IMR-90 (cell line): ENCODE measurements around the gene ARPC1A. TPM values are rescaled to one million over a fixed set of nuclear protein-coding genes. Genes with fewer than 3 reads are reported as not detected.

ENCODE experiments used
- ATAC-seq: fragments of 200-7000 bp; cut with Tn5 transposase; 2 replicates; pipeline ENCODE4 v1.9.1; 2020; ENCODE audit warnings: low read depth, mild to moderate bottlenecking, moderate library complexity
- BruUV-seq: library from RNA; stranded (reverse); fragments of 400-500 nt; replicated peaks from 2 replicates; lab custom pipeline; 2021; lab: Mats Ljungman, UMichigan
- CTCF ChIA-PET: fragments of 300-600 bp; formaldehyde crosslinking; extraction: SDS; loops from one replicate; lab custom pipeline; 2021; ENCODE audit warnings: antibody characterized with exemption; lab: Yijun Ruan, JAX
- POLR2A ChIA-PET: fragments of 300-600 bp; sonication (Branson Sonifier 250); formaldehyde crosslinking; loops from one replicate; lab custom pipeline; 2022; ENCODE audit warnings: antibody characterized with exemption; ENCODE audit not compliant: unreplicated experiment; lab: Charles Lee
- DNase-seq: peaks from one replicate; pipeline ENCODE4 v3.0.0; 2013
- H2AFZ ChIP-seq: replicated peaks from 2 replicates; pipeline ENCODE3; 2013; ENCODE audit warnings: low read length, mild to moderate bottlenecking; ENCODE audit not compliant: poor library complexity
- H2AK5ac ChIP-seq: 2 replicates; pipeline ENCODE4 v1.6.1; 2013; ENCODE audit warnings: low read depth, low read length, inconsistent platforms
- H2AK9ac ChIP-seq: replicated peaks from 2 replicates; pipeline ENCODE3; 2013; ENCODE audit warnings: mild to moderate bottlenecking, low read depth, low read length, moderate library complexity; ENCODE audit not compliant: poor library complexity
- H2BK120ac ChIP-seq: 2 replicates; pipeline ENCODE4 v1.6.1; 2013; ENCODE audit warnings: low read depth, low read length, inconsistent platforms
- H2BK15ac ChIP-seq: 3 replicates; pipeline ENCODE4 v1.6.1; 2013; ENCODE audit warnings: low read depth, low read length, inconsistent platforms
- H2BK20ac ChIP-seq: 2 replicates; pipeline ENCODE4 v1.6.1; 2013; ENCODE audit warnings: low read depth, mild to moderate bottlenecking, inconsistent platforms, low read length, moderate library complexity
- H2BK5ac ChIP-seq: 2 replicates; pipeline ENCODE4 v1.6.1; 2013; ENCODE audit warnings: mild to moderate bottlenecking, low read depth, low read length, inconsistent platforms; ENCODE audit not compliant: poor library complexity, severe bottlenecking
- H3K14ac ChIP-seq: replicated peaks from 2 replicates; pipeline ENCODE4 v1.6.1; 2013; ENCODE audit warnings: low read depth, low read length, inconsistent platforms
- H3K18ac ChIP-seq: 2 replicates; pipeline ENCODE4 v1.6.1; 2013; ENCODE audit warnings: low read depth, low read length, control low read depth
- H3K23ac ChIP-seq: 2 replicates; pipeline ENCODE4 v1.6.1; 2013; ENCODE audit warnings: low read depth, low read length, inconsistent platforms
- H3K27ac ChIP-seq: 2 replicates; pipeline ENCODE4 v1.5.1; 2013; ENCODE audit warnings: mild to moderate bottlenecking, control low read depth, low read length; ENCODE audit not compliant: insufficient read depth
- H3K27me3 ChIP-seq: 2 replicates; pipeline ENCODE4 v1.6.1; 2013; ENCODE audit warnings: low read length; ENCODE audit not compliant: control insufficient read depth, insufficient read depth
- H3K36me3 ChIP-seq: 2 replicates; pipeline ENCODE4 v1.6.1; 2013; ENCODE audit warnings: low read length, mixed read lengths; ENCODE audit not compliant: control insufficient read depth, insufficient read depth
- H3K4ac ChIP-seq: 2 replicates; pipeline ENCODE4 v1.6.1; 2013; ENCODE audit warnings: low read depth, low read length, inconsistent platforms
- H3K4me1 ChIP-seq: 2 replicates; pipeline ENCODE4 v1.6.1; 2013; ENCODE audit warnings: low read length, mixed read lengths; ENCODE audit not compliant: control insufficient read depth, insufficient read depth
- H3K4me2 ChIP-seq: 2 replicates; pipeline ENCODE4 v1.6.1; 2013; ENCODE audit warnings: low read depth, mild to moderate bottlenecking, control low read depth, low read length, moderate library complexity
- H3K4me3 ChIP-seq: 2 replicates; pipeline ENCODE4 v1.5.1; 2013; ENCODE audit warnings: low read depth, mild to moderate bottlenecking, control low read depth, low read length, moderate library complexity; ENCODE audit not compliant: insufficient read depth
- H3K56ac ChIP-seq: 2 replicates; pipeline ENCODE4 v1.6.1; 2013; ENCODE audit warnings: low read length, inconsistent platforms; ENCODE audit not compliant: insufficient read depth; ENCODE audit errors: extremely low read depth
- H3K79me1 ChIP-seq, 2 experiments: 2 replicates each; pipeline ENCODE4 v1.6.1; 2013; ENCODE audit warnings: low read length in 2 of 2, inconsistent platforms in 1 of 2, low read depth in 1 of 2
- H3K9ac ChIP-seq: 2 replicates; pipeline ENCODE4 v1.6.1; 2013; ENCODE audit warnings: low read depth, low read length, control low read depth
- H3K9me1 ChIP-seq: 2 replicates; pipeline ENCODE4 v1.6.1; 2013; ENCODE audit warnings: low read length, inconsistent platforms; ENCODE audit not compliant: insufficient read depth
- H3K9me3 ChIP-seq: 2 replicates; pipeline ENCODE4 v1.6.1; 2013; ENCODE audit warnings: low read length; ENCODE audit not compliant: control insufficient read depth, insufficient read depth
- H4K20me1 ChIP-seq: 2 replicates; pipeline ENCODE4 v1.6.1; 2013; ENCODE audit warnings: low read length, inconsistent platforms; ENCODE audit not compliant: insufficient read depth
- H4K5ac ChIP-seq: 2 replicates; pipeline ENCODE4 v1.6.1; 2013; ENCODE audit warnings: mild to moderate bottlenecking, low read depth, low read length, control low read depth
- H4K8ac ChIP-seq, 2 experiments: 2 replicates each; pipeline ENCODE4 v1.6.1; 2013; ENCODE audit warnings: low read depth in 2 of 2, low read length in 2 of 2, control low read depth in 1 of 2, inconsistent platforms in 1 of 2
- H4K91ac ChIP-seq: 2 replicates; pipeline ENCODE4 v1.6.1; 2013; ENCODE audit warnings: low read depth, low read length, inconsistent platforms; ENCODE audit not compliant: insufficient read depth
- BHLHE40 ChIP-seq: fragments of 150-350 bp; IDR thresholded peaks from 2 replicates; pipeline ENCODE4 v1.6.1; 2016; ENCODE audit warnings: mild to moderate bottlenecking, low read depth, low read length
- CEBPB ChIP-seq: IDR thresholded peaks from 2 replicates; pipeline ENCODE4 v1.6.1; 2012; ENCODE audit warnings: low read depth, low read length, improper control_type of control experiment
- FOS ChIP-seq: fragments of 150-350 bp; IDR thresholded peaks from 2 replicates; pipeline ENCODE4 v1.6.1; 2016; ENCODE audit warnings: low read depth, low read length
- MAFK ChIP-seq: IDR thresholded peaks from 2 replicates; pipeline ENCODE4 v1.6.1; 2012; ENCODE audit warnings: low read depth, low read length, improper control_type of control experiment
- MAZ ChIP-seq: IDR thresholded peaks from 2 replicates; pipeline ENCODE4 v1.6.1; 2012; ENCODE audit warnings: low read depth, mild to moderate bottlenecking, low read length, improper control_type of control experiment, moderate library complexity, borderline replicate concordance
- MXI1 ChIP-seq: IDR thresholded peaks from 2 replicates; pipeline ENCODE4 v1.6.1; 2012; ENCODE audit warnings: low read depth, mild to moderate bottlenecking, low read length, moderate library complexity, borderline replicate concordance
- NFE2L2 ChIP-seq: fragments of 150-350 bp; IDR thresholded peaks from 2 replicates; pipeline ENCODE4 v1.6.1; 2016; ENCODE audit warnings: low read depth, mild to moderate bottlenecking, low read length
- POLR2A ChIP-seq: IDR thresholded peaks from 2 replicates; pipeline ENCODE4 v1.6.1; 2012; ENCODE audit warnings: mild to moderate bottlenecking, low read depth, low read length
- RAD21 ChIP-seq: IDR thresholded peaks from 2 replicates; pipeline ENCODE4 v1.6.1; 2012; ENCODE audit warnings: low read length, improper control_type of control experiment
- RCOR1 ChIP-seq: IDR thresholded peaks from 2 replicates; pipeline ENCODE4 v1.6.1; 2012; ENCODE audit warnings: mild to moderate bottlenecking, low read length, improper control_type of control experiment; ENCODE audit not compliant: insufficient replicate concordance
- RFX5 ChIP-seq: IDR thresholded peaks from 2 replicates; pipeline ENCODE4 v1.8.0; 2012; ENCODE audit warnings: low read depth, mild to moderate bottlenecking, low read length, moderate library complexity
- SMC3 ChIP-seq: fragments of 150-350 bp; IDR thresholded peaks from 2 replicates; pipeline ENCODE4 v1.6.1; 2016; ENCODE audit warnings: low read depth, mild to moderate bottlenecking, antibody characterized with exemption, low read length, moderate library complexity
- WGBS, 2 experiments: methylation state at CpG; one replicate each; pipeline versions ENCODE4 v1.1.5 to v1.1.7; 2013; ENCODE audit warnings: missing lambda C conversion rate in 2 of 2; ENCODE audit not compliant: insufficient read length in 1 of 2; ENCODE audit errors: extremely low coverage in 2 of 2; 5-methylcytosine and 5-hydroxymethylcytosine counted together
- dilution Hi-C: fragments of 300-500 bp; cut with HindIII; formaldehyde crosslinking; loops from one replicate; pipeline ENCODE4 v1.14.3; 2018; ENCODE audit warnings: low sequenced_read_pairs; ENCODE audit not compliant: unreplicated experiment
- in situ Hi-C: fragments of 300-500 bp; cut with MboI; formaldehyde crosslinking; loops from 3 replicates; pipeline ENCODE4 v1.14.3; 2019; ENCODE audit warnings: low sequenced_read_pairs, inconsistent platforms, mixed read lengths
- intact Hi-C: fragments of 100-400 bp; cut with micrococcal nuclease; formaldehyde crosslinking; loops from 2 replicates; pipeline ENCODE4 v1.10.0; 2022
- polyA plus RNA-seq, 3 experiments: library from polyadenylated mRNA; depleted of rRNA; stranded (reverse); fragments of >200 nt; gene quantifications; 2 replicates each; pipeline ENCODE4 v1.2.3, GENCODE V29; 2012; ENCODE audit warnings: low replicate concordance in 1 of 3
- total RNA-seq: library from RNA; depleted of rRNA; stranded (reverse); fragments of >200 nt; gene quantifications from 2 replicates; pipeline ENCODE4 v1.2.3, GENCODE V29; 2012
- TF ChIP-seq, protein P1 (sequence below): conservative IDR thresholded peaks from 2 replicates; pipeline ENCODE4 v1.5.1; 2012; ENCODE audit warnings: mild to moderate bottlenecking, low read depth, low read length, improper control_type of control experiment
- TF ChIP-seq, protein P2 (sequence below): fragments of 150-350 bp; IDR thresholded peaks from 2 replicates; pipeline ENCODE4 v1.6.1; 2016; ENCODE audit warnings: low read depth, mild to moderate bottlenecking, low read length, moderate library complexity, borderline replicate concordance
- TF ChIP-seq, protein P3 (sequence below): fragments of 150-350 bp; IDR thresholded peaks from 2 replicates; pipeline ENCODE4 v1.6.1; 2017; ENCODE audit warnings: mild to moderate bottlenecking, antibody characterized with exemption, low read length, low read depth

The ARPC1A gene
- total and polyA plus RNA-seq, 2 of the 4 experiments (the other 2 are of a cell fraction), result 253 to 327 TPM

DNA sequence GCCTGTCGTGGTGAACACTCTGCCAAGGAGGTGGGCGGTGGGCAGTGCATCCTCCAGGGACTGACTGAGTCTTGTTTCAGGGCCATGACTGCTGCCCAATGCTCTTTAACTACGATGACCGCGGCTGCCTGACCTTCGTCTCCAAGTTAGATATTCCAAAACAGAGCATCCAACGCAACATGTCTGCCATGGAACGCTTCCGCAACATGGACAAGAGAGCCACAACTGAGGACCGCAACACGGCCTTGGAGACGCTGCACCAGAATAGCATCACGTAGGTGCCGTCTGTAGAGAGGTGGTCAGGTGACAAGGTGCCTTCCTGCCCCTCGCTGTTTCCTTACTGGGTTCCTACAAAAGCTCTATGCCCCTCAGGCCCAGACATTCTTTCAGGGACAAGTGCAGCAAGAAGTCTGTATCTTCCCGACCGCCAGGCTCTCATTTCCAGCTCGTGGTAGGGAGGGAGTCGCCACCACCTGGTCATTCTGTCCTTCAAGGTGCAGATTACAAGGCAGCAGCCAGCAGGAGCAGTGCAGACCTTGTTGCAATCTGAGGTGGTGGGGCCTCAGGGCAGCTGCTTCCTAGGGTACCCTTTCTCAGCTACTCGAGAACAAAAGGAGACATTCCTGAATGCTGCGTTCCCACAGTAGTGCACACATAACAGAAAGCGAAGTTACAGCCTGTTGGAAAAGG is 33.9 kb downstream of the ARPC1A start:
- Histone ChIP-seq H3K36me3 (peaks cover 45% of the 10 kb centered on the region), H3K23ac (no peak overlapping the region)

More for the DNA sequence above, 33.9 kb downstream of the ARPC1A start:
- in situ Hi-C loops, result no loop called here
- Histone ChIP-seq H2AFZ (no peak overlapping the region), H3K4me3 (no peak overlapping the region), H3K18ac (no peak overlapping the region), H3K9me1 (peaks cover 9% of the 10 kb centered on the region), H3K4ac (no peak overlapping the region), H3K14ac (no peak overlapping the region), H4K8ac (no peak overlapping the region), H2AK5ac (no peak overlapping the region), H2BK15ac (no peak overlapping the region), H3K27ac (no peak overlapping the region), H4K91ac (no peak overlapping the region), H2BK120ac (no peak overlapping the region), H3K79me1 (peaks cover 10 to 30% of the 10 kb centered on the region in 2 experiments), H3K4me1 (peaks cover 2% of the 10 kb centered on the region; the same call in 1 of the 2 replicates), H3K27me3 (no peaks in the 10 kb centered on the region), H2AK9ac (no peak overlapping the region), H4K5ac (no peak overlapping the region), H3K56ac (no peak overlapping the region), H2BK5ac (no peak overlapping the region), H2BK20ac (no peak overlapping the region), H3K4me2 (no peak overlapping the region), H4K20me1 (peaks cover 20% of the 10 kb centered on the region), H3K9ac (no peak overlapping the region), H3K9me3 (no peaks in the 10 kb centered on the region)
- intact Hi-C loops, result no loop called here
- WGBS, 2 experiments, result 95% methylated on average over 15 of the region's 22 CpGs; no CpG with 5 or more reads in 1 of the 2 experiments
- no peak for TF ChIP-seq MAZ
- TF ChIP-seq MAFK, result no peak
- TF ChIP-seq NFE2L2, result no peak
- TF ChIP-seq, protein P1, sequence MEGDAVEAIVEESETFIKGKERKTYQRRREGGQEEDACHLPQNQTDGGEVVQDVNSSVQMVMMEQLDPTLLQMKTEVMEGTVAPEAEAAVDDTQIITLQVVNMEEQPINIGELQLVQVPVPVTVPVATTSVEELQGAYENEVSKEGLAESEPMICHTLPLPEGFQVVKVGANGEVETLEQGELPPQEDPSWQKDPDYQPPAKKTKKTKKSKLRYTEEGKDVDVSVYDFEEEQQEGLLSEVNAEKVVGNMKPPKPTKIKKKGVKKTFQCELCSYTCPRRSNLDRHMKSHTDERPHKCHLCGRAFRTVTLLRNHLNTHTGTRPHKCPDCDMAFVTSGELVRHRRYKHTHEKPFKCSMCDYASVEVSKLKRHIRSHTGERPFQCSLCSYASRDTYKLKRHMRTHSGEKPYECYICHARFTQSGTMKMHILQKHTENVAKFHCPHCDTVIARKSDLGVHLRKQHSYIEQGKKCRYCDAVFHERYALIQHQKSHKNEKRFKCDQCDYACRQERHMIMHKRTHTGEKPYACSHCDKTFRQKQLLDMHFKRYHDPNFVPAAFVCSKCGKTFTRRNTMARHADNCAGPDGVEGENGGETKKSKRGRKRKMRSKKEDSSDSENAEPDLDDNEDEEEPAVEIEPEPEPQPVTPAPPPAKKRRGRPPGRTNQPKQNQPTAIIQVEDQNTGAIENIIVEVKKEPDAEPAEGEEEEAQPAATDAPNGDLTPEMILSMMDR, result no peak
- no peak for TF ChIP-seq CEBPB
- TF ChIP-seq, protein P2, sequence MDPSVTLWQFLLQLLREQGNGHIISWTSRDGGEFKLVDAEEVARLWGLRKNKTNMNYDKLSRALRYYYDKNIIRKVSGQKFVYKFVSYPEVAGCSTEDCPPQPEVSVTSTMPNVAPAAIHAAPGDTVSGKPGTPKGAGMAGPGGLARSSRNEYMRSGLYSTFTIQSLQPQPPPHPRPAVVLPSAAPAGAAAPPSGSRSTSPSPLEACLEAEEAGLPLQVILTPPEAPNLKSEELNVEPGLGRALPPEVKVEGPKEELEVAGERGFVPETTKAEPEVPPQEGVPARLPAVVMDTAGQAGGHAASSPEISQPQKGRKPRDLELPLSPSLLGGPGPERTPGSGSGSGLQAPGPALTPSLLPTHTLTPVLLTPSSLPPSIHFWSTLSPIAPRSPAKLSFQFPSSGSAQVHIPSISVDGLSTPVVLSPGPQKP, result no peak
- TF ChIP-seq, protein P3, sequence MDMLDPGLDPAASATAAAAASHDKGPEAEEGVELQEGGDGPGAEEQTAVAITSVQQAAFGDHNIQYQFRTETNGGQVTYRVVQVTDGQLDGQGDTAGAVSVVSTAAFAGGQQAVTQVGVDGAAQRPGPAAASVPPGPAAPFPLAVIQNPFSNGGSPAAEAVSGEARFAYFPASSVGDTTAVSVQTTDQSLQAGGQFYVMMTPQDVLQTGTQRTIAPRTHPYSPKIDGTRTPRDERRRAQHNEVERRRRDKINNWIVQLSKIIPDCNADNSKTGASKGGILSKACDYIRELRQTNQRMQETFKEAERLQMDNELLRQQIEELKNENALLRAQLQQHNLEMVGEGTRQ, result no peak
- TF ChIP-seq RAD21, result no peak
- no peak for TF ChIP-seq POLR2A
- TF ChIP-seq MXI1, result no peak
- no peak for TF ChIP-seq BHLHE40
- no peak for TF ChIP-seq SMC3
- TF ChIP-seq FOS, result no peak
- no peak for TF ChIP-seq RFX5
- TF ChIP-seq RCOR1, result no peak
- ChIA-PET CTCF (interaction anchor here (0.6 kb wide), 1 partner anchor 63 kb away, joined by 4 read pairs; no protein-coding TSS in a partner anchor), POLR2A (no interaction called here)
- DNase-seq, result no peak
- no TSS peak for BruUV-seq
- no peak for ATAC-seq
- dilution Hi-C loops, result no loop called here
